DMS 273 treated with DMSO at 0.1 percent for 48 hours (cell line): ENCODE results near the gene SH2D2A.
"Not testable (repeated sequence)": the region's sequence is repeated elsewhere in the genome, so short reads cannot be mapped to it uniquely, and the experiment has no call there.

Source experiments
- DNase-seq: peaks from one replicate; lab custom pipeline; 2025; lab: John Stamatoyannopoulos, UW

SH2D2A gene

GRCh38 chr1:156768610-156769295 is 47.9 kb downstream of the SH2D2A start:
- no peak for DNase-seq

GRCh38 chr1:156767879-156768604 is 48.6 kb downstream of the SH2D2A start:
- DNase-seq: no peak

DNA sequence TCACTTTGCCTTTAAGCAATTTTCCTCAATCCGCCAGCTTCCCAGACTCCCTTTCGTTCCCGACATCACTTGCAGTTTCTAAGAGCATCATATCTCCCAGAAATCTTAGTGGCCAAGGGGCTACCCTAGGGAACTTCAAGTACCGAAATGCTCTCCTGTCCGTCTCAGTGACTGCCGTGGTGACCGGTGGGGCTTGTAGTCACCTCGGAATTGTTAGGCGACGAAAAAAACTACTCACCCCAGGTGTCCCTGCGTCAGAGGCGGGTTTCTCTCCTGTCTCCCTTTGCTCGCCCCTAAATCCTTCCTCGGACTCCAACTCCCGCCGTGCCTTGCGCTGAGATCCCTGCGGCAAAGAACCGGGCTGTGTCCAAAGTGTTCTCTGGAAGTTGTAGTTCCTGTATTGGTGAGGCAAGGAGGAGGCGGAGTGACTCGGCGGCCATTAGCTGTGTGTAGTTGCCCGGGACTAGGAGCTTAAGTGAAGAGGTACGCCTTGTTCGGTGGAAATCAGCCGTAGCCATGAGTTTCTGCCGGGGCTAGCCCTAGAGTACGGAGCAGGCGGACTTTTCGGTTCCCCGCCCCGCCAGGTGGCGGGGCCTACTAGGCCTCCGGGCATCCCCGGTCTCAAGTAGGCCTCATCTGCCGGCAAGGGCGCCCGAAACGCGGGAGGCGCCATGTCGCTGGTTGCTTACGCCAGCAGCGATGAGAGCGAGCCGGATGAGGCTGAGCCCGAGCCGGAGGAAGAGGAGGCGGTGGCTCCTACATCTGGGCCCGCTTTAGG is 49.4 kb downstream of the SH2D2A start, which contains the start of gene PRCC:
PRCC (plus strand) TSS at position 435 of the 778 bp plus-strand sequence; CDS start at position 672, 237 bp downstream.
- peak; percentile 99 for DNase-seq

DNA sequence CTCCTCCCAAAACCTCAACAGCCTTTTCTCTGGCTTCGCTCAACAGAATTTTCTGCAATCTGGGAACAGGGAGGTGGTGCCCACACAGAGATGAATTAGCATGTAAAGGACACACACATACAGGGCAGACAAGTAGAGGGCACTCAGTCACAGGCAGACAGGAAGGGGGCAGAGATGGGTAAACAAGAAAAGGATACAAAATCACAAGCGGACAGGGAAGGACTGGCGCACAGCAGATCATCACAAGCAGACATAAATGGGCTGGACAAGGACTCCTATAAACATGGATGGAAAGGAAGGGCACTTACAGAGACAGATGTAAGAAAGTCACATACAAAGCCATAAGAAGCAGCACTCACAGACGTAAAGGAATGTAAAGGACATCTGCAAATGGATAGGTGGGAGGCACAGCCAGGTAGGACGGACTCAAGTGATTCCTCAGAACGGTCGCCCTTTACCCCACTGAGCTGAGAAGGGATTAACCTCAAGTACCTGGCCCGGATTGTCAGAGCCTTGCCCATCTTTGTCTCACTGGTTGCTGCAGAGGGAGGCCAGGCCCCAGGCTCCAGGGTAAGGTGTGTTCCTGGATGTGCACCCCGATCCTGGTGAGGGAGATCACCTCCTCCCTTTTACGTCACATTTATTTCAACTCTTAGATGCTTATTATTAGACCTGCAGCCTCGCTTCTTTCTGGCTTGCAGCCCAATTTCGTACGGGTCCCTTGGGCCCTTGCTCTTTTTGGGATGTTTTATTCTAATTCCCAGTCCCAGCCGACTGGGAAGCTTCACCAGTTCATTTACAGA is 50.1 kb downstream of the SH2D2A start:
- DNase-seq: no peak

DNA sequence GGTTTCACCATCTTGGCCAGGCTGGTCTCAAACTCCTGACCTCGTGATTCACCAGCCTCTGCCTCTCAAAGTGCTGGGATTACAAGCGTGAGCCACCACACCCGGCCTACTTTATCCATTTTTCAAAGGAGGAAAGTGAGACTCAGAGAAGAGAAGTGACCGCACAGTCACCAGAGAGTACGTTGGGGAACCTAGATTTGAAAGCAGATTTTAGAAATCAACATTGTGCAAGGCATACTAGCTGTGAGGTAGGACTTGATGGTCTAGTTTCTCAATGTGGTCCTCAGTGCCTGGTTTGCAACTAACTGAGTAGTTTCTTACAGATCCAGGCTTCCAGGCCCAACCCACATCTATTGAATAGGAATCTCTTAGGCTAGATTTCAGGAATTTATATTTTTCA is 51.0 kb downstream of the SH2D2A start:
- DNase-seq: no peak

DNA sequence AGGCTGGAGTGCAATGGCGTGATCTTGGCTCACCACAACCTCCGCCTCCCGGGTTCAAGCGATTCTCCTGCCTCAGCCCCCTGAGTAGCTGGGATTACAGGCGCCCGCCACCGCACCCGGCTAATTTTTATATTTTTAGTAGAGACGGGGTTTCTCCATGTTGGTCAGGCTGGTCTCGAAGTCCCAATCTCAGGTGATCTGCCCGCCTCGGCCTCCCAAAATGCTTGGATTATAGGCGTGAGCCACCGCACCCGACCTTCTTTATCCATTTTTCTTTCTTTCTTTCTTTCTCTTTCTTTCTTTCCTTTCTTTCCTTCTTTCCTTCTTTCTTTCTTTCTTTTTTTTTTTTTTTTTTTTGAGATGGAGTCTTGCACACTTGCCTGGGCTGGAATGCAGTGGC is 51.5 kb downstream of the SH2D2A start:
- not testable (repeated sequence) for DNase-seq

DNA sequence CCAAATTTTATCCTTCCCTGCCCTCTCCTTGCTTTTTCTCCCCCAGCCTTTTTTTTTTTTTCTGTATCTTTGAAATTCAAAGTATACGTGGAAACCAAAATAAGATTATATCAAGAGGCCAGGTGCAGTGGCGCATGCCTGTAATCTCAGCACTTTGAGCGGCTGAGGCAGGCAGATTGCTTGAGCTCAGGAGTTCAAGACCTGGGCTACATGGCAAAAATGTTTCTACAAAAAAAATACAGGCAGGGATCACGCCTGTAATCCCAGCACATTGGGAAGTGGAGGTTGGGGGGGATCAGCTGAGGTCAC is 55.9 kb downstream of the SH2D2A start:
- DNase-seq: no peak

GRCh38 chr1:156760092-156760795 is 56.4 kb downstream of the SH2D2A start:
- peak; percentile 41 for DNase-seq

- not testable (repeated sequence) for DNase-seq
Observed at GRCh38 chr1:156757572-156758253, 58.9 kb downstream of the SH2D2A start.

DNA sequence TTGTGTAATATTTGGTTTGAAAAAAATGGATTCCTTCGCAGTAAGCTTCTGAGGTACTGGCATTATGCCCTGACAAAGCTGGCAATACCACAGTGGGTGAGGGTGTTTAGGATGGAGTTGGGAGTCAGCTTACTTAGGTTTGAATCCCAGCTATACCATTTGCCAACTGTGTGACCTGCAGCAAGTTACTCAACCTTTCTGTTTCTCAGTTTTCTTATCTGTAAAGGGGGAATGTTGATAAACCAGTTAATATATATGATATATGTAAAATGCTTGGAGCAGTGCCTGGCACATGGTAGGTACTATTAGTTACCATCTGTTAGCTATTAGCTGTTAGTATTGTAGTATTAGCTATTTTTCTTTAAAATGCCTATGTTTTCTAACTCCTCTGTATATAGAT is 60.3 kb downstream of the SH2D2A start:
- DNase-seq: no peak
